Activated CD4-positive, alpha-beta T cell treated with anti-CD3 and anti-CD28 coated beads, Interleukin-2, Interleukin-4, amounts not matched to agents 100 ng/mL and 50 ng/mL, durations not matched to agents 16 hours and 8 hours (primary cell): Measurements from ENCODE around the gene PHF12.
"Not testable (repeated sequence)": the region's sequence is repeated elsewhere in the genome, so short reads cannot be mapped to it uniquely, and the experiment has no call there.

ENCODE experiments used
- DNase-seq: peaks from one replicate; pipeline ENCODE4 v3.0.0-alpha.2; 2020; ENCODE audit warnings: low spot score

The PHF12 gene

DNA sequence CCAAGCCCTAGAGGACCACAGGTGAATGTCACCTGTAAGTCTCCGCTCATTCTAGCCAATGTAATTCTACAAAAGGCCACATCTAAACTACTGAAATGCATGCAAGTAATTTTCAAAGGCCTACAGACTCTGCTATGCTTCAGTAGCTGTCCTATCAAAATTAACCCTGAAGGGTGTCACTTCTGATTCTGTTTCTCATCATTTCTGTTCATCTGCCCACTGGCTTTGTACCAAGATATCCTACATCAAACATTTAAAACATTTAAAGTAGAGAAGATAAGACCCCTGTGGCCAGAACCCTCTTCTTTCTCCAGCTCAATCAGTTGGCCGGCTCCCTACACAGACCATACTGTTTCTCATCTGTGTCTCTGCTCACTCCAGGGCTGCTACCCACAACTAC is 21.5 kb downstream of the PHF12 start:
- no peak for DNase-seq

DNA sequence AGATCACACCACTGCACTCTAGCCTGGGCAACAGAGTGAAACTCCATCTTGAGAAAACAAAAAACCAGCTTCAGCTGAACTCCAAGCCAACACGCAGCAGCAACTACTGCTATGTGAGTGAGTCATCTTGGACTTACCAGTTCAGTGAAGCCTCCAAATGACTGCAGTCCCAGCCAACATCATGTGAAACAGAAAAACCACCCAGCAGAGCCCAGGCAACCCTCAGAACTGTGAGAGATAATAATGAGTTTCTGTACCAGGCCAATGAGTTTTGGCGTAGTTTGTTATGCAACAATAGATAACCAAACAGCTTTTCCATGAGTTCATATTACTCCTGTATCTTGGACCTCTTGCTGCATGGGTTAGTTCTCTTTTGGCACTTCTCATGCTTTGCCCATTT is 23.3 kb downstream of the PHF12 start:
- DNase-seq = peak; percentile 54

- no peak for DNase-seq
These were observed 24.5 kb downstream of the PHF12 start for GRCh38 chr17:28926786-28927185.

- DNase-seq = no peak
These were observed 25.0 kb downstream of the PHF12 start for GRCh38 chr17:28926366-28926765.

- peak; percentile 82 for DNase-seq
These were observed 25.4 kb downstream of the PHF12 start for GRCh38 chr17:28925912-28926365.

GRCh38 chr17:28920201-28920600 is 31.1 kb downstream of the PHF12 start:
- no peak for DNase-seq

DNA sequence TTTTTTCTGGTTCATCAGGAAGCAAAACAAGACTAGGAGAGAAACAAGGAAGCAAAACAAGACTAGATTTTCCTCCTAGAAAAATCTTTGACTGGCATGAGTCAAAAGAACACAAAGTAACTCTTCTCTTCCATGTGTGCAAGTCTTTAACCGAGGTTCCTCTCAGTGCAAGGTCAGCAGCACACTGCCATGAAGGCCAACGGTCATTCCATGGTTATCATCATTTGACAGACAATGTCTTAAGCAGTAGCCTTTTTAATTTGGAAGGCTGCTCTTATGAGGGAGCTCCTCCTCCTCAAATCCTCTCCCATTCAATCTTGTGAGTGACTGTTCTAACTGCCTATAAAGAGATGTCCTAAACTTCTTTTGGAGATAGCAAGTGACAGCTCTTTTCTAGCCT is 33.0 kb downstream of the PHF12 start:
- no peak for DNase-seq

DNA sequence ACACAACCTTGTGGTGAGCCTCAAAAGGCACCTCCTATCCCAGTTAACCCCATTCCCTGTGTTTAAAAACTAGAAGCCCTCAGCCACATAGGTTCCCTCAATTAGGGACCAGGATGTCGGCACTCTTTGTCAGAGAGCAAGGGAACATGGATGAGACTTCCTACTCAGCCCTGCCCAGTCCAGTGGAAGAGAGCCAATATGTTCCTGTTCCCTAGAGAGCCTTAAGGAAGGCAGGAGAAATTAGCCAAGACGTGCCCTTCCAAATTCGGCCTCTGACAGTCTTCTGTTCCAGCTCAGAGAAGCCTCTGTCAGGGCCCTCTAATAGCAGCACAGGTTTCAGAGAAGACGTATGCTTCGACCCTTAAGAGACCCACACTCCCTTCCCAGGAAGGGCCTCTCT is 33.9 kb downstream of the PHF12 start:
- DNase-seq = no peak

DNA sequence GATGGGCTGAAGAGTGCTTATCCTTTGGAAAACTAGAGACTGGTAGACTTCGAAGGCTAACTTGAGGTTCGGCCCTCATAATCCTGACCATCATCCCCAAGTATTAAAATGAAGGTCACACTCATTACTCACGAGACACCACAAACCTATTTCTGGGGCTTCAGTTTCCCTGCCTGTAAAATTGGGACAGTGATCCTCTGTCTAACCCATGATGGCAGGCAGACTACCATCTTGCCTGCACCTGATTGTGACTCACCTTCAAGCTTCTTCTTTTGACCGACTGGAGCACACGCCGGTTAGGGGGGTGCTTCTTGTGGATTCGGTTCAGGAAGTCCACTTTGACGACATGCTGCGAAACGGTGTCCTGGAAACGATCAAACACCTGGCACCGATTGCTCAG is 34.3 kb downstream of the PHF12 start:
- DNase-seq = no peak

DNA sequence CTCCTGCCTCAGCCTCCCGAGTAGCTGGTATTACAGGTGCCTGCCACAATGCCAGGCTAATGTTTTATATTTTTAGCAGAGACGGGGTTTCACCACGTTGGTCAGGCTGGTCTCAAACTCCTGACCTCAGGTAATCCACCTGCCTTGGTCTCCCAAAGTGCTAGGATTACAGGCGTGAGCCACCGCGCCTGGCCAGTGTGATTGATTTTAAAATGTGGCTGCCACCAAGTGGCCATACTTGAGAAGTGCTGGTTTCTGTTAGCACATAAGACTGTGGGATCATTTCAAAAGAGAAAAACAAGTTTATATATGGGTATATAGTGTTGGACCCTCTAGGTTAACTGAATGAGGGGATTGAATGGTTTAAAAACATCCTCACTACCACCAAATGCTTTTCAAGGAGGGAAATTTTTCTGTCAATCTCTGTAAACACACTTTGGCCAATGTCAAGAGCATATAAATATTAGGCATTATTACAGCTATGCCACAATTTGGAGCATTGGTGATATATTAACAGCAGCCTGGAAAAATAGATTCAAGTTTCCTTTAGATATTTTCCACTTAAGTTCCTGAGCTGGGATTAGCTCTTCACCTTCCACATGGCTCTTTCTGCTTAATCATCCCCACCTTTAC is 34.9 kb downstream of the PHF12 start:
- DNase-seq = peak; percentile 34

- no peak for DNase-seq
These were observed 38.4 kb downstream of the PHF12 start for GRCh38 chr17:28912938-28913333.

- DNase-seq = no peak
These were observed 38.9 kb downstream of the PHF12 start for GRCh38 chr17:28912281-28912937.

- DNase-seq = no peak
These were observed 39.8 kb downstream of the PHF12 start for GRCh38 chr17:28911411-28912045.

GRCh38 chr17:28910534-28910933 is 40.8 kb downstream of the PHF12 start:
- no peak for DNase-seq

GRCh38 chr17:28908640-28909167 is 42.6 kb downstream of the PHF12 start:
- DNase-seq = no peak

DNA sequence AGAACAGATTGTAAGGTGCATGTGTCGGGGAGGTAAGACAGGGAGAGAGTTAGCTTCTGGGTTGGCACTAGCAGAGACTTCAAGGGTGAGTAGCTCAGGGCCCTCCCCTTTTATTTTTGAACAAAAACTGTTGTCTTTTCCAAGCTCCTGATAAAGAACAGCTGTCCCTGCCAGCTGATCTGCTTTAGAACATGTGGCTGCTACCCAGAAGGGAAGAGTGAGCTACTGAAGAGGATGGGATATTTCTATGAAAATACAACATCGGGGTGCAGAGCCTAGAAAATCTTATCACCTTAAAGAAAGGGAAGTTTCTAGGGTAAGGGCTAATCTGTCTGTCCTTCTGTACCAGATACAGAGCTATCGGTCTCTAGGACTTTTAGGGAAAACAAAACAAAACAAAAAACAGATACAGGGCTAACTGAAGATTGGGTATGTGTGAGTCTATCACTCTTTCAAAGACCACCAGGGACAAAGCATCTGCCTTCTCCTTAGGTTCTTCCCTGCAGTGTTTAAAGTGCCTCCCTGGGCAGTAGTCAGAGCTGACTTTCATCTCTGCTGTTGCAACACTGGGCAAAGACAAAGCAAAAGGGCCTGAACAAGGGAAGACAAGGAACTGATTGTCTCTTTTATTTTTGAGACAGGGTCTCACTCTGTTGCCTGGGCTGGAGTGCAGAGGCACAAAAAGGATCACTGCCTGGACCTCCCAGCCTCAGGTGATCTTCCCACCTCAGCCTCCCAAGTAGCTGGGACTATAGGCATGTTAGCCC is 43.4 kb downstream of the PHF12 start:
- no peak for DNase-seq

DNA sequence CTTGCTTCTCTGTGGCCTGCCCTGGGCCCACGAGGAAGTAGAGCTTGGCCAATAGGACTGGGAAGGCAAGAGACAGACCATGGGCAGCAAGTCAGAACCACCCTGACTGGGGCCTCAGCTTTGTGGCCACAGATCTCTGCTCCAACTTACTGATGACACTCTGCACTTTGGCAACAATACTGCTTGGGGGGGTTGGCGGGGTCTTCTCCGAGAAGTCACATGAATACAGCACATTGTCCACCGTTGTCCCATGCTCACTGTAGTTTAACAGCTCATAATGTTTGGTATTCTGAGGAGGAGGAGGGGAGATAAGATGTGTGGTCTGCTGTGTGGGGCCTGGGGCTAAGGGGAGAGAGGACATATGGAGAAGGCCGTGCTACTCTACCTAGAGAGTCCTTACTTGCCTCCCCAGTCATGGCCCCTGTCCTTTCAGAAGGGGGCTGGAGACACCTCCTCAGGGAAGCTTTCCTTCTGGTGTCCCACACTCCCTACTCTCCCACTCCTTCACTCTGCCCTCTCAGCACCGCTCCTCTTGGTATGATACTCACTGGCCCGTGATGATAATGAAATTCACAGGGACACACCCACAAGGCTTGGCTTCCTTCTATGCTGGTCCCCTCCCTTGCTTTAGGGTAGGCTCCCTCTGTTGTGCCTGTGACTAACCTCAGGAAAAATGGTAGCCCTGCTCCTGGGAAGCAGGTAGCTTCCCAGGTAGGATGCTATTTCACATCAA is 44.4 kb downstream of the PHF12 start:
- DNase-seq = no peak

DNA sequence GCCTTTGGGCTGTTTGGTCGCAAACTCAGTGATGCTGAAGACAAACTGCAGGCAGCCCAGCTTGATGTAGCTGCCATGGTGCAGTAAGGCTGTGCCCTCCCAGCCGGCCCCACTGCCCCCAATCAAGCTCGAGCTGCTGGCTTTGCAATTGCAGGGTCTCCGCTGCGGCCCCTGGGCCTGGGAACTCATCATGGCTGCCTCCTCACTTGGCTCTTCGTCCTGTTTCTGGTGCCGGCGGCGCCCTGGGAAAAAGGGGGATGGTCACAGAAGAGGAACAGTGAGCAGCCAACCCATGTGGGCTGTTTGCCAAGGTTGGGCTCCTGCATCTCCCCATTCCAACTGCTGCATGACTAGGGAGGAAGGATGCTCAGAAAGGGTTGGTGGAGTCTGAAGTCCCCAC is 45.0 kb downstream of the PHF12 start:
- DNase-seq = no peak

GRCh38 chr17:28904800-28905199 is 46.5 kb downstream of the PHF12 start:
- no peak for DNase-seq

DNA sequence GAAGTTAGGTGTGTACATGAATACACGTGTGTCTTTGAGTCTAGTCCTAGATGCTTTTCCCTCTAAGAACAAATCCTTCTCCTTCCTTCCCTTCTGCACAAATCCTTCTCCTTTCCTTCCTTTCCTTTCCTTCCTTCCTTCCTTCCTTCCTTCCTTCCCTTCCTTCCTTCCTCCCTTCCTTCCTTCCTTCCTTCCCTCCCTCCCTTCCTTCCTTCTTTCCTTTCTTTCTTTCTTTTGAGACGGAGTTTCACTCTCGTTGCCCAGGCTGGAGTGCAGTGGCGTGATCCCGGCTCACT is 47.8 kb downstream of the PHF12 start:
- not testable (repeated sequence) for DNase-seq

DNA sequence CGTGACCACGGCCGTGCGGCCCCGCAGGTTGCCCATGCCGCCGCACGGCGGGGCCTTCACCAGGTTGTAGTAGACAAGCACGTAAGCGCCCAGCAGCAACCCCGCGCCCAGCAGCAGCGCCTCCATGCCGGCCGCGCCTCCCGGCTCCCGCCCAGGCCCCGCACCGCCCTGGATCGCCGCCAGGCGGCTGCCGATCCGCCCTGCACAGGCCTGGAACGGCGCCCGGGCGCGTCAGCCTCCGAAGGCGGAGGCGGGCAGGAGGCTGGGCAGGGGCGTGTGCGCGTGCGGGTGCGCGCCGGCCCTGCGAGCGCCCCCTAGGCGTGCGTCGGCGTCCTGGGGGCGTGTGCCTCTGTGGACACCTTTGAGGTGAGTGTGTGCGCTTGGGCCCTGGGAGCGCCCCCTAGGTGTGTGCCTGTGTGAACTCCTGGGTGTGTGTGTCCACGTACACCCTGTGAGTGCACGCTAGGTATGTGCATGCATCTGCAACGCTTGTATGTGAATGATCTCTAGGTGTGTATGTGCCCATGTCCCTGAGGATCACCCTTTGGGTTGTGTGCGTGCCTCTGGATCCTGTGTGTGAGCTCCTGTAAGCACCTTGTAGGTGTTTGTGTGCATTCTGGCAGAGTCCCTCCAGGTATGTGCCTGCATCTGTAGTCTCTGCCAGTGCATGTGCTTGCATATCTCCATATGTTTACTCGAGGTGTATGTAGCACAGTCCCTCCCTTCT is 48.3 kb downstream of the PHF12 start, which contains the start of gene DHRS13:
Gene DHRS13 (minus strand): TSS at position 261 of the 727 bp plus-strand sequence. CDS start 135 bp downstream, at position 126.
- peak; percentile 95 for DNase-seq
